Transverse colon (tissue), 4 donors: ENCODE results near the gene NEDD4L. TPM values are rescaled to one million over a fixed set of nuclear protein-coding genes. Genes with fewer than 3 reads are reported as not detected.

ENCODE experiments used
- DNase-seq: peaks from one replicate; pipeline ENCODE4 v3.0.0-alpha.2; 2019
- H3K27ac ChIP-seq, 4 donors: fragments of 200-600 bp; sonication (generic); 2 replicates each; pipeline ENCODE4 v1.5.1; 2016 to 2018; ENCODE audit warnings: inconsistent platforms in 4 of 4
- H3K27me3 ChIP-seq: fragments of 200-600 bp; sonication (generic); 2 replicates; pipeline ENCODE4 v1.5.1; 2017; ENCODE audit warnings: inconsistent platforms
- H3K36me3 ChIP-seq, 4 donors: fragments of 200-600 bp; sonication (generic); 2 replicates each; pipeline ENCODE4 v1.5.1; 2017 to 2019; ENCODE audit warnings: inconsistent platforms in 4 of 4
- H3K4me1 ChIP-seq, 4 donors: fragments of 200-600 bp; sonication (generic); 2 replicates each; pipeline ENCODE4 v1.5.1; 2017 to 2020; ENCODE audit warnings: inconsistent platforms in 4 of 4
- H3K4me3 ChIP-seq, 4 donors: fragments of 200-600 bp; sonication (generic); 1 replicate in 1 of 4; 2 replicates in 3 of 4; pipeline versions ENCODE4 v1.5.1 to v1.6.1; 2017 to 2019; ENCODE audit warnings: inconsistent platforms in 4 of 4
- H3K9me3 ChIP-seq, 2 donors: fragments of 200-600 bp; sonication (generic); 2 replicates each; pipeline ENCODE4 v1.5.1; 2017 to 2019; ENCODE audit warnings: inconsistent platforms in 2 of 2
- EP300 ChIP-seq: sonication (generic); formaldehyde crosslinking; IDR thresholded peaks from one replicate; pipeline ENCODE4 v1.6.1; 2017; ENCODE audit warnings: antibody characterized with exemption, low read depth
- POLR2A ChIP-seq: fragments of 450-650 bp; IDR thresholded peaks from one replicate; pipeline ENCODE4 v1.6.1; 2016; ENCODE audit warnings: antibody characterized with exemption, mild to moderate bottlenecking, moderate library complexity
- POLR2AphosphoS5 ChIP-seq, 3 donors: sonication (generic); formaldehyde crosslinking; IDR thresholded peaks; one replicate each; pipeline ENCODE4 v1.6.1; 2016; ENCODE audit warnings: antibody characterized with exemption in 3 of 3
- WGBS, 2 donors: methylation state at CpG; one replicate each; pipeline ENCODE4 v1.1.5; 2018; ENCODE audit warnings: low coverage in 1 of 2; 5-methylcytosine and 5-hydroxymethylcytosine counted together
- in situ Hi-C, 4 donors: fragments of 200-750 bp; cut with MboI; loops; one replicate each; pipeline versions ENCODE4 v1.15.0 to v1.15.1; 2017; ENCODE audit warnings: low sequenced_read_pairs in 3 of 4, low pct_ligation_motif_present in 1 of 4, low pct_unique_long_range_greater_than_20kb in 1 of 4
- intact Hi-C: fragments of 100-400 bp; cut with DNase I; formaldehyde crosslinking; loops from one replicate; pipeline ENCODE4 v1.15.1; 2023; ENCODE audit warnings: low total_unique reads
- total RNA-seq, 4 donors: library from RNA; depleted of rRNA; stranded (reverse); fragments of >200 nt; gene quantifications; one replicate each; pipeline ENCODE4 v1.1.0, GENCODE V29; 2016
- TF ChIP-seq, protein P1 (sequence below), 5 experiments: fragments of 200-600 bp in 3 of 5; fragments of 450-650 bp in 2 of 5; sonication (generic) in 3 of 5; IDR thresholded peaks; 1 replicate in 2 of 5; 2 replicates in 3 of 5; pipeline ENCODE4 v1.5.1; 2016 to 2017; ENCODE audit warnings: antibody characterized with exemption in 5 of 5, inconsistent platforms in 3 of 5, mild to moderate bottlenecking in 2 of 5, moderate library complexity in 1 of 5

Gene NEDD4L
- total RNA-seq, 4 donors from 2014 or later, result 217 to 773 (median 305) TPM

DNA sequence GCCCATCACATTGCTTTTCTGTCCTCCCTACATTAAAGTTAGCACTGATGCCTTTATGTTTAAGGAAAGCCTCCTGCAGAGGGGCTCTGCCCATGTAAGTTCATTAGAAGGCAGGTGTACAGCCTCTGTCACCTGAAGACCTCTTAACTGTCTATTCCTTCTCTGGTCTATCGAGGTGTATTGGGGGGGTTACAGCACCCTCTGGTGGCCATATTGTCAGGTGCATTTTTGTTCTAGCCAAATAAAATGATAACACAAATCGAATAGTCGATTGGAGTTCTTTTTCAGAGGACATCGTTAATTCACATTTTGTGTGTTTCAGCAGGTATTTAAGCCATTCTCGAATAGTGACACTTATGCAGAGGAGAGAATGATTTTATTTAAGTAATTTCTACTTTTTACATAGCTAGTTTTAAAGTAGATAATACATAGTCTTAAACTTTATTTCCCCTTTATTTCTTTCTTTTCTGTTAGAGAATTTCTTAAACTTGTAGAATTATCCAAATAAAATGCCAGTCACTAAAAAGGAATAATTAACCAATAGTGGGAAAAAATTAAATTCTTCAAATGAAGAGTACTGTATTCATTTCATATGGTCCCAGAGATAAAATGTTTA lies 136.8 kb downstream of the NEDD4L start:
- peak; percentile 72 for DNase-seq
- H3K4me1 ChIP-seq, result peaks cover 8 to 46% (median 31%) of the 10 kb centered on the region in 4 donors
- H3K9me3 ChIP-seq, result no peaks in the 10 kb centered on the region
- H3K36me3 ChIP-seq, result no peaks in the 10 kb centered on the region
- TF ChIP-seq POLR2AphosphoS5 (IDR thresholded peaks at IDR 0.05) (no peak), POLR2A (no peak)
- TF ChIP-seq, protein P1, sequence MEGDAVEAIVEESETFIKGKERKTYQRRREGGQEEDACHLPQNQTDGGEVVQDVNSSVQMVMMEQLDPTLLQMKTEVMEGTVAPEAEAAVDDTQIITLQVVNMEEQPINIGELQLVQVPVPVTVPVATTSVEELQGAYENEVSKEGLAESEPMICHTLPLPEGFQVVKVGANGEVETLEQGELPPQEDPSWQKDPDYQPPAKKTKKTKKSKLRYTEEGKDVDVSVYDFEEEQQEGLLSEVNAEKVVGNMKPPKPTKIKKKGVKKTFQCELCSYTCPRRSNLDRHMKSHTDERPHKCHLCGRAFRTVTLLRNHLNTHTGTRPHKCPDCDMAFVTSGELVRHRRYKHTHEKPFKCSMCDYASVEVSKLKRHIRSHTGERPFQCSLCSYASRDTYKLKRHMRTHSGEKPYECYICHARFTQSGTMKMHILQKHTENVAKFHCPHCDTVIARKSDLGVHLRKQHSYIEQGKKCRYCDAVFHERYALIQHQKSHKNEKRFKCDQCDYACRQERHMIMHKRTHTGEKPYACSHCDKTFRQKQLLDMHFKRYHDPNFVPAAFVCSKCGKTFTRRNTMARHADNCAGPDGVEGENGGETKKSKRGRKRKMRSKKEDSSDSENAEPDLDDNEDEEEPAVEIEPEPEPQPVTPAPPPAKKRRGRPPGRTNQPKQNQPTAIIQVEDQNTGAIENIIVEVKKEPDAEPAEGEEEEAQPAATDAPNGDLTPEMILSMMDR (IDR thresholded peaks at IDR 0.05), result peak; percentile 82 to 93 (median 89)
- in situ Hi-C loops (no loop called here), intact Hi-C loops (loop anchor here (10.0 kb wide), 2 partner anchors 296 to 594 kb away; no protein-coding TSS in a partner anchor)
- WGBS, 2 donors, result 21 to 29% methylated on average over 4 to 5 of the region's 5 CpGs
- H3K27ac ChIP-seq, result no peak overlapping the region
- no peaks in the 10 kb centered on the region for H3K27me3 ChIP-seq
- H3K4me3 ChIP-seq, result no peak overlapping the region

DNA sequence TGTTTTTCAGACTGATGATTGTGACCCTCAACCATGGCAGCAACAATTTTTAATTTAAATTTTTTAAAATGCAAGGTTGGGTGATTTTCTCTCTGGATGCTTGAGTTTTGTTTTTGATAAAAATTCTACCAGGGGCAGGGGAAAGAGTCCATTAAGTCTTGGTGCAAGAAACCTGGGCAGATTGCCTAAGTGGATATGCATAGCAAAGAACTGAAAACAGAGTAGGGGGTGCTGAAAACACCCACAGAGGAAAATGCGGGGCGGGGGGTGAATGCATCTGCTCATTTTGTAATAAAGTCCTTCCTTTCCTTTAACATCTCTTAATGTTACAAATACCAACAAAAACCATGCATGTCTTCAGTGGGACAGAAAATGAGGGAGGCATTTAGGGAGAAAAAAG lies 138.0 kb downstream of the NEDD4L start:
- 94 to 100% methylated on average over 2 of the region's 2 CpGs for WGBS, 2 donors
- Histone ChIP-seq H3K36me3 (no peaks in the 10 kb centered on the region), H3K27me3 (no peaks in the 10 kb centered on the region), H3K4me3 (no peak overlapping the region), H3K4me1 (peaks cover 8 to 54% (median 34%) of the 10 kb centered on the region in 4 donors), H3K27ac (no peak overlapping the region), H3K9me3 (no peaks in the 10 kb centered on the region)
- intact Hi-C loops (loop anchor here (10.0 kb wide), 2 partner anchors 297 to 593 kb away; no protein-coding TSS in a partner anchor), in situ Hi-C loops (no loop called here)
- TF ChIP-seq POLR2A, result no peak
- no peak for TF ChIP-seq EP300
- TF ChIP-seq POLR2AphosphoS5 (IDR thresholded peaks at IDR 0.05), result no peak
- TF ChIP-seq, protein P1 (IDR thresholded peaks at IDR 0.05), result no peak
- DNase-seq, result no peak

DNA sequence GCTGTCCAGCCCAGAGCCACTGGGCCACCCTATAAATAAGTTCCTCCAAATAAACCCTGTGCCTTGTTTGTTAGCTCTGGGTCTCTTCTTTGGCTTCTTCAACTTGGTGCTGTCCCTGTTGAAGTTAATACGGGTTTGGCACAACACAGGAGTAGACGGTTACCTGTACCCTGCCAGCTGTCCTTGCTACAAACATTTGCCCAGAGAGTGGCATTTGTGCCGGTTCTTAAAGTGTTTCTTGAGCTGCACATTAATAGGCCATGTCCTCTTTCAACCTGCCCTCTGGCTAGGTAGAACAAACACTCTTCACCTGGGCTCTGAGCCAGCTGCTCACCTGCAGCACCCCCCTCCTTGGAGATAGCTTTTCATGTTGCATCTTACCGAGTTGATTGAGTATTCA lies 139.2 kb downstream of the NEDD4L start:
- peaks cover 0 to 44% (median 21%) of the 10 kb centered on the region in 4 donors for H3K4me1 ChIP-seq
- 40 to 56% methylated on average over 1 to 4 of the region's 4 CpGs for WGBS, 2 donors
- H3K27ac ChIP-seq, result no peak overlapping the region
- no peaks in the 10 kb centered on the region for H3K9me3 ChIP-seq
- no peak for TF ChIP-seq POLR2A
- TF ChIP-seq, protein P1 (IDR thresholded peaks at IDR 0.05), result no peak
- no peak for TF ChIP-seq POLR2AphosphoS5 (IDR thresholded peaks at IDR 0.05)
- TF ChIP-seq EP300, result no peak
- H3K27me3 ChIP-seq, result no peaks in the 10 kb centered on the region
- DNase-seq, result no peak
- in situ Hi-C loops, result no loop called here
- H3K36me3 ChIP-seq, result no peaks in the 10 kb centered on the region
- intact Hi-C loops, result loop anchor here (10.0 kb wide), 2 partner anchors 298 to 592 kb away; no protein-coding TSS in a partner anchor
- H3K4me3 ChIP-seq, result no peak overlapping the region

DNA sequence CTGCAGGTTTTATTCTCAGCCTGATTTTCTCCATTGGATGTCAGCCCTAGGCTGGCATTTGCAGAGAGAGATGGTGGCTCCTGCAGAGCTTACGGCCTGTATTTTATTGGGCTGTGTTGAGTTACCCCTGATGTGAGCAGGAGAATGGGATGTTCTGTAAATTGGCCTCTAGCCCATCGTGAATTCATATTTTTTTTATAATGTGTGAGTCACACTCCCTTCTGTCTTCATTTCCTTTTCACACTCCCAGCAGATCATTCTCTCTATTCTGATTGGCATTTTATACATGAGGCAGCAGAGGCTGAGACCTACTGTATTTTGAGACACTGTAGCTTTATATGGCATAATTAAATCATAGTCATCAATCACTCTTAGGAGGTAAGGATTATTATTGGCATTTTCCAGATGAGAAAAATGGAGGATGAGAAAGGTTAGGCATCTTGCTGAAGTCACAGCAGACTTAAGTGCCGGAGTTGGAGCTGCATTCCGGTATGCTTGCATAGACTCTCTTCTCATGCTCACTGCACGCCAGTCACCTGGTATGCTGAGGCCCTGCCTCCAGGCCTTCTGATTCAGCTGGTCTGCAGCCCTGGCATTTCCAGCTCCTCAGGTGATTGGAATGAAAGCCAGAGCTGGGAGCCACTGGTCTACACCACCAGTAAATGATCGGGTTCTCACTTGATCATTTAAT lies 142.4 kb downstream of the NEDD4L start:
- peak overlapping the region; percentile 51 to 64 (median 60) for H3K27ac ChIP-seq
- TF ChIP-seq EP300, result no peak
- TF ChIP-seq, protein P1 (IDR thresholded peaks at IDR 0.05), result no peak
- TF ChIP-seq POLR2A, result no peak
- TF ChIP-seq POLR2AphosphoS5 (IDR thresholded peaks at IDR 0.05), result no peak
- no peak for DNase-seq
- H3K9me3 ChIP-seq, result no peaks in the 10 kb centered on the region
- no peaks in the 10 kb centered on the region for H3K27me3 ChIP-seq
- 0 to 62% methylated on average over 1 to 6 of the region's 6 CpGs for WGBS, 2 donors
- in situ Hi-C loops, result no loop called here
- peaks cover 0 to 32% (median 14%) of the 10 kb centered on the region in 4 donors for H3K4me1 ChIP-seq
- no peaks in the 10 kb centered on the region for H3K36me3 ChIP-seq
- intact Hi-C loops, result loop anchor here (10.0 kb wide), 2 partner anchors 302 to 588 kb away; no protein-coding TSS in a partner anchor
- no peak overlapping the region for H3K4me3 ChIP-seq
